ENCODE data around the gene SOCS7.

SOCS7 gene

DNA sequence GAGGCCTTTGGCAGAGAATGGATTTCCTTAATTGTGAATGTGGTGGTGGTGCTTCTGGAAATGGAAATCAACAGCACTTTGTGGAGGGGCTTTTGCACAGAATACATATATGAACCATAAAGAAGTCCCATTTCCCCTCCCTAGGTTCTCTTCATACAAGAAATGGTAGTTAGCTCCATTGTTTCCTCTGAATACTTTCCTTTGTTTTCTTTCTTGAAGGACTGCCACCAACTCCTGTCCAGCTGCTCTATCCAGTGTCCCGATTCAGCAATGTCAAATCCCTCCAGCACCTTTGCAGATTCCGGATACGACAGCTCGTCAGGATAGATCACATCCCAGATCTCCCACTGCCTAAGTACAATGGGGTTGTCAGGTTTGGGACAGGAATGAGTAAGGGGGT is 43.4 kb downstream of the SOCS7 start:
- DNase-seq (ENCODE audit: insufficient read length) = no peak
- TF ChIP-seq POLR2AphosphoS5 (IDR thresholded peaks at IDR 0.05; ENCODE audit: low read depth, low read length) = no peak
- no peak for TF ChIP-seq TAF1 (IDR thresholded peaks at IDR 0.05; ENCODE audit: borderline replicate concordance, low read depth, low read length)
- TF ChIP-seq POLR2A (IDR thresholded peaks at IDR 0.05; ENCODE audit: low read depth, low read length) = no peak
- FAIRE-seq = no peak

DNA sequence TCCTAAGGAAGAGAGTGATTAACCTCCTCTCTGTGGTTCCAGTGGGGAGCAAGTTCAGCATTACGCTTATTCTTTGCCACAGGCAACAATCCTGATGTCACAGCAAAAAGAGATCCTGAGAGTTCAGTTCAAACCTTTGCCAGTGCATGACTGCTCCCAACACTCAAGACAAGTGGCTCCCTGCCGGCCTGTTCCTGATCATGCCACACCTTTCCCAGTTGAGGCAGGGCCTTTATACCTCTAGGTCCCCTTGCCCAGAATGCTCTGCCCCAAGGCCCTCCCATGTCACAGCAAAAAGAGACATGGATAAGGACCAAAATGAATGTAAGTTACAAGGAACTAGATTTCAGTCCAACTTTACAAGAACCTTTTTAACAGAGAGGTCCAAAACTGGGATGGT is 45.6 kb downstream of the SOCS7 start:
- no peak for DNase-seq (ENCODE audit: insufficient read length)
- FAIRE-seq = no peak
- TF ChIP-seq TAF1 (IDR thresholded peaks at IDR 0.05; ENCODE audit: borderline replicate concordance, low read depth, low read length) = no peak
- no peak for TF ChIP-seq POLR2A (IDR thresholded peaks at IDR 0.05; ENCODE audit: low read depth, low read length)
- no peak for TF ChIP-seq POLR2AphosphoS5 (IDR thresholded peaks at IDR 0.05; ENCODE audit: low read depth, low read length)

DNA sequence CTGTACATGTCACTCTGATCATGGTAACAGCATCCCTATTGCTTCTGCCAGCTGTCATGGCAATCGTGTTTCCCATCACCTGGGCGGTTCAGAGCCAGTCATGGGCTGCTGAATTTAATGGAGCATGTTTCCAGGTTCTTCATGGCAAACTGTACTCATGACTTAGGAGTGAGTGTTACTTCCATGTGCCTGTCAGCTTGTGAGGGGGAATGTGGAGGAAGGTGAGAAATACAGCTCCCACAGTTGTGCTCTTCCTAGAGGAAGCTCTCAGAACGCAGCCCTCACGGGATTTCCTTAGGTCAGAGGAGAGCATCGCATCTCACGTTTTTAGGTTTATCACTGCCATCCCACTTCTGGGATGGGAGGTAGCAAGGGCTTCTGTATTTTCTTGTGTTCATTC is 48.6 kb downstream of the SOCS7 start:
- no peak for DNase-seq (ENCODE audit: insufficient read length)
- TF ChIP-seq TAF1 (IDR thresholded peaks at IDR 0.05; ENCODE audit: borderline replicate concordance, low read depth, low read length) (no peak), POLR2A (IDR thresholded peaks at IDR 0.05; ENCODE audit: low read depth, low read length) (no peak), POLR2AphosphoS5 (IDR thresholded peaks at IDR 0.05; ENCODE audit: low read depth, low read length) (no peak)
- FAIRE-seq = no peak

DNA sequence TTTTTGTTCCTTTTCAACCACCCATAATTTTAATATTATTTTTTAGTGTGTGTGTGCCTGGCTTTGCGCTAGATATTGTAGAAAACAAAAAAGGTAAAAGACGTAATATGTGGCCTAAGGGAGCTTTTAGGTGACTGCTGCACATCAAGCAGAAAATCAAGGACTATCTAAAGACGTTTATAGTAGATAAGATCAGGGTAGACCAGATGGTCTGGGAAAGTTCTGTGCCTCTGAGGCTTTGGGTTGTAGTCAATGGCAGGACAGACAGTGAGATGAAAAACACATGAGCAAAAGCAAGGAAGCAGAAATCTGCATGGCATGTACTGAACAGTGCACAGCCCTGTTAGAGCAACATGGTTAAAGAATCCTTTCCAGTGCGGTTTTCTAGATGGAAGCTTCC is 49.8 kb downstream of the SOCS7 start:
- FAIRE-seq (no peak), DNase-seq (ENCODE audit: insufficient read length) (no peak)
- no peak for TF ChIP-seq TAF1 (IDR thresholded peaks at IDR 0.05; ENCODE audit: borderline replicate concordance, low read depth, low read length)
- no peak for TF ChIP-seq POLR2AphosphoS5 (IDR thresholded peaks at IDR 0.05; ENCODE audit: low read depth, low read length)
- no peak for TF ChIP-seq POLR2A (IDR thresholded peaks at IDR 0.05; ENCODE audit: low read depth, low read length)

DNA sequence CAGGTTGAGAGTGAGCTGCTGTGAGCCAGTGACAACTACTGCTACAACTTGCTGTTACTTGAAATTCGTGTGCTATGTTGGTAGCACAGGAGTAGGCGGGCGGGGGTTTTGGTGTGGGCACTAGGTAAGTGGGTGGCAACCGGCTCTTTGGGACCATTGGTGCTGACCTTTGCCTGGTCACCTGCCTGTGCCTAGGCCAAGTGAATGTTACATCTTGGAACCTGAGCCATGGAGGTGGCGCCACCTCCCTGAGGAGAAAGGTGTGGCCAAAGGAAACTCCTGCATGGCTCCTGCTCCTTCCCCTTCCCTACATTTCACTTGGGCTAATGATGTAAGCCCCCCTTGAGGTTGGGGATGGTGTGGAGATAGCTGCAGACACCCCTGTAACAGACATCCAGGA is 51.3 kb downstream of the SOCS7 start:
- no peak for TF ChIP-seq POLR2A (IDR thresholded peaks at IDR 0.05; ENCODE audit: low read depth, low read length)
- no peak for DNase-seq (ENCODE audit: insufficient read length)
- no peak for FAIRE-seq

DNA sequence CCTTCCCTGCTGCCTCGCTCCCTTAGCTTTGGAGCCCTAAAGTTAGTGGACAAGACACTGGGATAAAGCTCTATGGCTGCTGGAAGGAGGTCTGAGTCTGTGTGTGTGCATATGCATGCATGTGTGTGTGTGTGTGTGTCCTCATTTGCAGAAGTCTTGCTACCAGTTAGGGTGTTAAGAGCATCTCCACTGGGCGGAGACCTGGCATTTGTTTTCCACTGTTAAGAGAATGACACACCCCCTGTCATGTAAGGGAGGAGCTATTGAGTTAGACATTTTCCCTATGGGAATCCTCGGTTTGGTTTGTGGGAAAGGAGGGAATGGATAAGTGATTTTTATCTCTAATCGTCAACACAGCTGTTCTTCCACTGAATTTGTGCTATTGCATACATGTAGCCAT is 51.8 kb downstream of the SOCS7 start:
- no peak for FAIRE-seq
- TF ChIP-seq POLR2A (IDR thresholded peaks at IDR 0.05; ENCODE audit: low read depth, low read length) (no peak), TAF1 (IDR thresholded peaks at IDR 0.05; ENCODE audit: borderline replicate concordance, low read depth, low read length) (no peak), POLR2AphosphoS5 (IDR thresholded peaks at IDR 0.05; ENCODE audit: low read depth, low read length) (no peak)
- no peak for DNase-seq (ENCODE audit: insufficient read length)

DNA sequence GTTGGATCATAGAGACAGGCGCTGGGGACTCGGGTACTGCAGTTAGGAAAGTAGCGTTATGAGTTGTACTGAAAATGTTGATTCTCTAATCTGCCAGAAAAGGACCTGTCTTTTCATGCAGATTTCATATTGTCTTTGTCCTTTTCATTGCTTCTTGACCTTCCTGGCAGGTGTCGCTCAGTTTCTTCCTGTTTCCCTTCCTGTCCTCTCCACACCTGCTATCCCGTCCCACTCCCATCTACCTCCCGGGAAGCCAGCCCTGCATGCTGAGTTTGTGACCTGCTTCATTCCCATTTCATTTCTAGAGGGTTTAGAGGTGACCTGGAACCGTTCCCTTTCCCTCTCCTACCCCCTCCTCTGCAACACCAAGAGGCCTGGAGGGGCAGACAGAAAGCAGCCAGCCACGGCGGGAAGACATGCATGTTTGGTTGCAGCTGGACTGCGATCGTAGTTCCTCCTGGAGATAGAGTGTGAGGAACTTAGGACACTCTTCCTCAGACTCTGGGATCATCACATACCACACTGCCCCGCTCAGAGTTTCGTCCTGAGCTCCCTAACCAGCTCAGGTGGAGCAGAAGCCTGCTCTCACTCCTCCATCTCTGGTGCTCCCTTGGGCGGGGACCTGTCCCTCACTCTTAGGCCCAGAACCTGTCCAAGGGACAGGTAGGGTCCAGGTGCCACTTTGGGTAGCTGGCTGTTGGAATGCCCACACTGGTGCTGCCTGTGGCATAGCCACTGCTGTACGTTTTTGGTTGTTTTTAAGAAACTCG is 52.7 kb downstream of the SOCS7 start:
- FAIRE-seq (no peak), DNase-seq (ENCODE audit: insufficient read length) (no peak)
- TF ChIP-seq POLR2AphosphoS5 (IDR thresholded peaks at IDR 0.05; ENCODE audit: low read depth, low read length) = no peak
- TF ChIP-seq POLR2A (IDR thresholded peaks at IDR 0.05; ENCODE audit: low read depth, low read length) = no peak
- TF ChIP-seq TAF1 (IDR thresholded peaks at IDR 0.05; ENCODE audit: borderline replicate concordance, low read depth, low read length) = no peak

DNA sequence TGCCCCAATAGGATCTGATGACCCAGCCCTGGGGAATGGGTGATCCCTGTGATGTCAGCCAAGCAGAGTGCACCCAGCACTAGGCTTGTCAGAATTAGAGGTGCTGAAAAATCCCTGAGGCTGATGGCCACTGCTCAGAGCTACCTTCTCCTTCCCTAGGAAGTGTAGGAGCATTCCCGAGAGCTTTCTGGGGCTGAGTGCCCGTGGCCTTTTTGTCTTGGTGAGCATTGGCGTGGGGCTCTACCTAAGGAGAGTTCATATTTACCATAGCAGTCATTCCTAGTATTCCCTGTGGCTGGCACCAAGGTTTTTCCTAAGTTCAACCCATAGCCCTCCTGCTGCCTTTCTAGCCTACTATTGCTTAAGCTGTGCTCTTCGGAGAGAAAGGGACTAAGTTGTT is 54.0 kb downstream of the SOCS7 start:
- DNase-seq (ENCODE audit: insufficient read length) (no peak), FAIRE-seq (no peak)
- TF ChIP-seq POLR2AphosphoS5 (IDR thresholded peaks at IDR 0.05; ENCODE audit: low read depth, low read length) (no peak), TAF1 (IDR thresholded peaks at IDR 0.05; ENCODE audit: borderline replicate concordance, low read depth, low read length) (no peak), POLR2A (IDR thresholded peaks at IDR 0.05; ENCODE audit: low read depth, low read length) (no peak)

DNA sequence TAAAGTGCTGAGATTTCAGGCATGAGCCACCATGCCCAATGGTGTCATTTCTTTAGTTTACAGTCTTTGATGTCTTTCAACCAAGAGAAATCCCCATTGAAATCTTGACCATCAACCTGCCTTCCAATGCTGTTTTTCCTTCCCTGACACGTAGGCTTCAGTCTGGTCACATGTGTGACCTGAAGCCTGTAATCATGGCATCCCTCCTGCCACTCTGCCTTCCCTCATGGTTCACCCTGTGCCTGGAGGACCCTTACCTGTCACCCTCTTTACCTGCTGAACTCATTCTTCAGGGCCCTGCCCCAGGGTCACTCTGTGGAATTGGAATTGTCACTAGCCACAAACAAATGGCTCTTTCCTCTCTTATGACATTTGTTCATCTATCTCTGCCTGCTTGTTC is 58.6 kb downstream of the SOCS7 start:
- TF ChIP-seq POLR2AphosphoS5 (IDR thresholded peaks at IDR 0.05; ENCODE audit: low read depth, low read length) = no peak
- no peak for TF ChIP-seq TAF1 (IDR thresholded peaks at IDR 0.05; ENCODE audit: borderline replicate concordance, low read depth, low read length)
- no peak for TF ChIP-seq POLR2A (IDR thresholded peaks at IDR 0.05; ENCODE audit: low read depth, low read length)
- no peak for FAIRE-seq
- DNase-seq (ENCODE audit: insufficient read length) = no peak

DNA sequence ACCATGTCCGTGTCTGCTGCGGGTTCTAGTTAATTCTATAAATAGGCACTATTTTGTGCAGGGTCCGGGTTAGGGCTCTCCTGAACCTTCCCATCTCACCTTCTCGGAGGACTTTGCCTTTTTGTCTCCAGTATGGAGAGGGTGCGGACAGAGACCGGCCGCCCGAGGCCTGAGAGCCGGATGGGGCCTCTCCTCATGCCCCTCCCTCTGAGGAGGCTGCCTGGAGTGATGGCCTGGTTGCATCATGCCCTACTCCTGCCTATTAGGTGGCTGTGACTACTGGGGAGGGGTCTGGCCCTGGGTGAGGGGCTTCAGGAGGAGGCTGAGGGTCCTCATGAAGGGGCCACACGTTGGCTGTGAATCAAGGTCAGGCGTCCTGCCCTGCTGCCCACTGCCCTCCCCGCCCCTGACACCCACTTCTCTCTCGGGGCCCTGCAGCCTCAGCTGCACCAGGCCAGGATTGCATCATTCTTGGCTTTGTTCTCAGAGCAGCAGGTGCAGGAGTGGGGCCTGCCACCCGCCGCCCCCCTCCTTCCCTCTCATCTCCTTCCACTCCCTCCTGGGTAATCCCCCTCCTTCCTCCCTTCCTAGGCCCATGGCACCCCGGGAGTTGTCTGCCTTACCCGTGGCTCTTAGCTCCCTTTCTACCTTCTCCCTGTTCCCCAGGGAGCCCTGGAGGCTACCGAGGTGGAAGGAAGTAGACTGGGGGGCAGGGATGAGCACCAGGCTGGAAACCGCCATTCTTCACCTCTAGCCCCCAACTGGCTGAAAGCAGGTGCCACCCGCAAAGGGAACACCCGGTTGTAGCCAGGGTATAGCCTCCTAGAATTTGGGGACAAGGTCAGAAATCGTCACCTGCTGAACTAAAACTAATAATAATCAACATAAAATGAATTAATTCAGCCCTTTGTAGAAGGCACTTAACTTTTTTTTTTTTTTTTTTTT is 63.9 kb downstream of the SOCS7 start:
- FAIRE-seq = no peak
- TF ChIP-seq TAF1 (IDR thresholded peaks at IDR 0.05; ENCODE audit: borderline replicate concordance, low read depth, low read length) (no peak), POLR2AphosphoS5 (IDR thresholded peaks at IDR 0.05; ENCODE audit: low read depth, low read length) (no peak), POLR2A (IDR thresholded peaks at IDR 0.05; ENCODE audit: low read depth, low read length) (no peak)
- no peak for DNase-seq (ENCODE audit: insufficient read length)

DNA sequence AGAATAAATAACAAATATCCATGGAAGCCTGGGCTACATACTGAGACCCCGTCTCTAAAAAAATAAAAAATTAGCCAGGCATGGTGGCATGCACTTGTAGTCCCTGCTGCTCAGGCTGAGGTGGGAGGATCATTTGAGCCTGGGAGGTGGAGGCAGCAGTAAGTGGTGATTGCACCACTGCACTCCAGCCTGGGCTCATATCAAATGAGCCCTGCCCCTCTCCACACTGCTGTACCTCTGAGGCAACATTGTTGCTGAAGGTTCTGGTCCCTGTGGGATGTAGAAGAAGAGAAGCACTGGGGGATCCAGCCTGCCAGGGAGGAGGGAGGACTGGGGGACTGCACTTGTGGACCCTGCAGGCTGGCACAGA is 65.2 kb downstream of the SOCS7 start:
- FAIRE-seq = no peak
- DNase-seq (ENCODE audit: insufficient read length) = no peak
- TF ChIP-seq TAF1 (IDR thresholded peaks at IDR 0.05; ENCODE audit: borderline replicate concordance, low read depth, low read length) (no peak), POLR2AphosphoS5 (IDR thresholded peaks at IDR 0.05; ENCODE audit: low read depth, low read length) (no peak), POLR2A (IDR thresholded peaks at IDR 0.05; ENCODE audit: low read depth, low read length) (no peak)
